CD14-positive monocyte (primary cell): Measurements from ENCODE around the gene CREG2. TPM values are rescaled to one million over a fixed set of nuclear protein-coding genes. Genes with fewer than 3 reads are reported as not detected.
A peak's percentile ranks its signal among the peaks of the same experiment; 100 is the strongest.

Experiments used
- DNase-seq, 3 donors: peaks; one replicate each; pipeline ENCODE4 v3.0.0-alpha.2; 2011 to 2022
- H2AFZ ChIP-seq: 2 replicates; pipeline ENCODE4 v1.6.0; 2012; ENCODE audit warnings: mild to moderate bottlenecking, low read depth, low read length, inconsistent platforms; ENCODE audit not compliant: insufficient read depth, poor library complexity, severe bottlenecking
- H3K27ac ChIP-seq, 2 donors: 1 replicate in 1 of 2; 2 replicates in 1 of 2; pipeline ENCODE4 v1.5.1; 2012 to 2013; ENCODE audit warnings: low read length in 2 of 2, control low read depth in 1 of 2, inconsistent platforms in 1 of 2, low read depth in 1 of 2, mild to moderate bottlenecking in 1 of 2
- H3K27me3 ChIP-seq, 2 donors: one replicate each; pipeline versions ENCODE4 v1.6.0 to v1.6.1; 2011 to 2013; ENCODE audit warnings: low read length in 2 of 2; ENCODE audit not compliant: control insufficient read depth in 2 of 2, insufficient read depth in 2 of 2
- H3K36me3 ChIP-seq, 2 donors: replicated peaks in 1 of 2; 1 replicate in 1 of 2; 2 replicates in 1 of 2; pipeline versions ENCODE4 v1.5.1 to v1.6.1; 2012 to 2013; ENCODE audit warnings: low read length in 2 of 2, control low read depth in 1 of 2, inconsistent platforms in 1 of 2, mild to moderate bottlenecking in 1 of 2; ENCODE audit not compliant: insufficient read depth in 2 of 2, control insufficient read depth in 1 of 2
- H3K4me1 ChIP-seq, 2 donors: 1 replicate in 1 of 2; 2 replicates in 1 of 2; pipeline versions ENCODE4 v1.5.1 to v1.6.1; 2012 to 2013; ENCODE audit warnings: low read length in 2 of 2, control low read depth in 1 of 2, inconsistent platforms in 1 of 2, mild to moderate bottlenecking in 1 of 2, moderate library complexity in 1 of 2; ENCODE audit not compliant: insufficient read depth in 2 of 2, control insufficient read depth in 1 of 2
- H3K4me2 ChIP-seq: replicated peaks from 2 replicates; pipeline ENCODE3; 2012; ENCODE audit warnings: low read length, moderate library complexity, mild to moderate bottlenecking; ENCODE audit not compliant: poor library complexity, severe bottlenecking; ENCODE audit errors: extremely low read depth
- H3K4me3 ChIP-seq, 3 experiments: fragments of 200-600 bp in 1 of 3; sonication (generic) in 1 of 3; replicated peaks in 1 of 3; 1 replicate in 2 of 3; 2 replicates in 1 of 3; pipeline ENCODE4 v1.5.1; 2011 to 2013; ENCODE audit warnings: low read length in 3 of 3, mild to moderate bottlenecking in 3 of 3, control low read depth in 2 of 3, low read depth in 2 of 3, inconsistent platforms in 1 of 3, moderate library complexity in 1 of 3
- H3K79me2 ChIP-seq: 2 replicates; pipeline ENCODE4 v1.6.0; 2012; ENCODE audit warnings: mild to moderate bottlenecking, control low read depth, inconsistent platforms, low read length, moderate library complexity; ENCODE audit not compliant: insufficient read depth
- H3K9ac ChIP-seq: 2 replicates; pipeline ENCODE4 v1.6.0; 2017; ENCODE audit warnings: low read length, mild to moderate bottlenecking; ENCODE audit not compliant: insufficient read depth, poor library complexity, severe bottlenecking
- H3K9me3 ChIP-seq, 2 donors: replicated peaks in 1 of 2; 1 replicate in 1 of 2; 2 replicates in 1 of 2; pipeline versions ENCODE4 v1.5.1 to v1.6.1; 2012 to 2013; ENCODE audit warnings: low read length in 2 of 2, control low read depth in 1 of 2; ENCODE audit not compliant: control insufficient read depth in 1 of 2, insufficient read depth in 1 of 2
- H4K20me1 ChIP-seq: 2 replicates; pipeline ENCODE4 v1.6.0; 2012; ENCODE audit warnings: mild to moderate bottlenecking, low read length, control low read depth, moderate library complexity; ENCODE audit not compliant: insufficient read depth
- H3K27ac Mint-ChIP-seq, 7 donors: one replicate each; pipeline ENCODE4 v1.8.0; 2020; ENCODE audit warnings: mild to moderate bottlenecking in 7 of 7, mixed read lengths in 7 of 7, moderate library complexity in 6 of 7, inconsistent platforms in 2 of 7
- H3K27me3 Mint-ChIP-seq, 3 donors: one replicate each; pipeline ENCODE4 v1.8.0; 2021 to 2022; ENCODE audit warnings: low read depth in 3 of 3, mild to moderate bottlenecking in 3 of 3, mixed read lengths in 3 of 3, moderate library complexity in 3 of 3, inconsistent platforms in 1 of 3
- H3K36me3 Mint-ChIP-seq, 2 donors: one replicate each; pipeline ENCODE4 v1.8.0; 2020; ENCODE audit warnings: mixed read lengths in 2 of 2, inconsistent platforms in 1 of 2, mild to moderate bottlenecking in 1 of 2
- H3K4me1 Mint-ChIP-seq: one replicate; pipeline ENCODE4 v1.8.0; 2020; ENCODE audit warnings: mild to moderate bottlenecking, mixed read lengths
- H3K4me3 Mint-ChIP-seq, 2 donors: one replicate each; pipeline ENCODE4 v1.8.0; 2020; ENCODE audit warnings: mild to moderate bottlenecking in 2 of 2, mixed read lengths in 2 of 2, moderate library complexity in 1 of 2
- H3K9me3 Mint-ChIP-seq, 7 donors: one replicate each; pipeline ENCODE4 v1.8.0; 2020 to 2022; ENCODE audit warnings: mixed read lengths in 7 of 7, mild to moderate bottlenecking in 6 of 7, moderate library complexity in 6 of 7, inconsistent platforms in 2 of 7
- CTCF ChIP-seq: fragments of 200-600 bp; IDR thresholded peaks from one replicate; pipeline ENCODE4 v1.8.0; 2022; ENCODE audit warnings: antibody characterized with exemption, mild to moderate bottlenecking
- WGBS: methylation state at CpG from one replicate; pipeline ENCODE4 v1.1.5; 2013; ENCODE audit warnings: missing lambda C conversion rate; ENCODE audit not compliant: insufficient coverage; 5-methylcytosine and 5-hydroxymethylcytosine counted together
- intact Hi-C, 2 donors: fragments of 100-400 bp; cut with micrococcal nuclease; formaldehyde crosslinking; loops; one replicate each; pipeline versions ENCODE4 v1.15.0 to v1.15.1; 2023
- polyA plus RNA-seq, 3 donors: library from polyadenylated mRNA; depleted of rRNA in 1 of 3; unstranded in 2 of 3; stranded (reverse) in 1 of 3; fragments of 300-500 nt in 2 of 3; fragments of >200 nt in 1 of 3; fragmentation: Illumina TruSeq in 2 of 3; gene quantifications; 1 replicate in 2 of 3; 2 replicates in 1 of 3; pipeline ENCODE4 v1.2.3, GENCODE V29; 2012 to 2021

CREG2 gene
- polyA plus RNA-seq, 3 donors = not detected

- H3K9me3 ChIP-seq = no peaks in the 10 kb centered on the region
- no peak overlapping the region for H2AFZ ChIP-seq
- no peaks in the 10 kb centered on the region for H3K79me2 ChIP-seq
- no peak for DNase-seq
- peaks cover 0 to 2% (median 0%) of the 10 kb centered on the region in 7 donors for H3K9me3 Mint-ChIP-seq
- H3K4me2 ChIP-seq = no peak overlapping the region
- H3K36me3 ChIP-seq = no peaks in the 10 kb centered on the region
- no peaks in the 10 kb centered on the region for H3K27me3 ChIP-seq
- no peaks in the 10 kb centered on the region for H3K4me1 ChIP-seq
- peaks cover 2 to 3% (median 3%) of the 10 kb centered on the region in 3 donors for H3K27me3 Mint-ChIP-seq
- H3K9ac ChIP-seq = no peak overlapping the region
- H4K20me1 ChIP-seq = no peaks in the 10 kb centered on the region
- no peak for TF ChIP-seq CTCF
- no peaks in the 10 kb centered on the region for H3K4me1 Mint-ChIP-seq
- WGBS = 97% methylated on average over 6 of the region's 7 CpGs
- H3K27ac Mint-ChIP-seq = peak overlapping the region in 1 of 7 donors; percentile 6
- intact Hi-C loops = loop anchor here in 1 of 2 donors (10.0 kb wide), 2 partner anchors 48 to 268 kb away; partner anchors contain the start of genes MAP4K4 and RFX8
- H3K27ac ChIP-seq = no peak overlapping the region
- no peak overlapping the region for H3K4me3 ChIP-seq
- H3K4me3 Mint-ChIP-seq = no peak overlapping the region
- H3K36me3 Mint-ChIP-seq = peaks cover 1 to 17% of the 10 kb centered on the region in 2 donors
These were observed 39.5 kb upstream of the CREG2 start for GRCh38 chr2:101426822-101427221.

- intact Hi-C loops = loop anchor here in 1 of 2 donors (5.0 to 10.0 kb wide), 3 partner anchors 54 to 274 kb away; partner anchors contain the start of genes MAP4K4 and RFX8
- H3K4me2 ChIP-seq = no peak overlapping the region
- Mint-ChIP-seq H3K4me3 (no peak overlapping the region), H3K27ac (peak overlapping the region in 3 of 7 donors; percentile 74 to 80 (median 76)), H3K9me3 (peaks cover 0 to 2% (median under 1%) of the 10 kb centered on the region in 7 donors), H3K36me3 (peaks cover 6 to 10% of the 10 kb centered on the region in 2 donors), H3K27me3 (peaks cover 0 to 1% (median 1%) of the 10 kb centered on the region in 3 donors), H3K4me1 (peaks cover 12% of the 10 kb centered on the region)
- no peaks in the 10 kb centered on the region for H4K20me1 ChIP-seq
- H3K36me3 ChIP-seq = no peaks in the 10 kb centered on the region
- no peak for TF ChIP-seq CTCF
- no peak overlapping the region for H2AFZ ChIP-seq
- WGBS = 83% methylated on average over 1 of the region's 4 CpGs
- no peak overlapping the region for H3K9ac ChIP-seq
- no peaks in the 10 kb centered on the region for H3K79me2 ChIP-seq
- peaks cover 9 to 10% of the 10 kb centered on the region in 2 donors for H3K4me1 ChIP-seq
- H3K4me3 ChIP-seq = no peak overlapping the region
- peak; percentile 22 to 72 (median 72) for DNase-seq
- H3K27me3 ChIP-seq = no peaks in the 10 kb centered on the region
- H3K9me3 ChIP-seq = no peaks in the 10 kb centered on the region
- H3K27ac ChIP-seq = no peak overlapping the region
These were observed 33.3 kb upstream of the CREG2 start for GRCh38 chr2:101420623-101421022.
